Activated CD4-positive, alpha-beta T cell treated with anti-CD3 and anti-CD28 coated beads, Interleukin-2, amount 50 U/mL, for 16 hours (primary cell): ENCODE measurements around the gene RBMY1F.
"Not testable (repeated sequence)": the region's sequence is repeated elsewhere in the genome, so short reads cannot be mapped to it uniquely, and the experiment has no call there.

ENCODE experiments used
- DNase-seq: peaks from one replicate; pipeline ENCODE4 v3.0.0-alpha.2; 2020

RBMY1F gene

DNA sequence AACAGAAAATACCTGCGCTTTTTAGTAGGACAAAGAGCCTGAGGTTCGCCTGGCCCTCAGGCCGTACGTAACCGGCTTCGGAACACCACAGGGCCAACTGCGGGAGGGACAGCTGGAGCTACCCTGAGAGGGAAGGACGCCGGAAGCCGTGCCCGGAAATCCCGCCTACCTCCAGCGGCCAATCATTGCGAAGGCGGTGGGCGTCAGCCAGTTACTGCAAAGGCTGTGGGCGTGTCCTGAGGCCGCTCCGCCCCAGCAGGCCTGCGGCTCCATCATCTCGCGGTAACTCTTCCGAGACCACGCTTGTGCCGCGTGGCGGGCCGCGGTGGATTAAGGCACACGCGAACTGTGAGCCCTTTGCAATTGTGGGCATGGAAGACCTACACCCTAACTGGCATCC is at the start of gene RBMY1F:
Gene RBMY1F, minus strand, starts transcription at position 101 of the 400 bp plus-strand sequence. CDS start 1,954 bp downstream, outside the sequence.
- DNase-seq: not testable (repeated sequence)

DNA sequence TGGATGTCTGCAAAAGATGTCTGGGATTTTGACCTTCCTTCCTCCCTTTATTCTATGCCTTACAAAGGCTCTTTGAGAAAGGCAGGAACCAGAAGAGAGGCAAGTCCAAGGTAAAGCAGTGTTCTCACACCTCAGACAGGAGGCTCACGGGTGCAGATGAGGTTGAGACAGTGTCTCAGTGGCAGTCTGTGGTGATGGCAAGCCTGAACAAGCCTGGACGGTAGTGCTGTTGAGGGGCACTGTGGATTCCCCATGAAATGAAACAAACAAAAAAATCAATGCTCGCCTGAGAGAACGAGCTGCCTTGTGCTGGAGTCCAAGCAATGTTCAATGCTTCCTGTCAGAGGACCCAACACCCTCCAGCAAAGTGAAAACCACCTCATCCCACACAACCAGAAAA is 31.6 kb downstream of the RBMY1F start:
- DNase-seq: not testable (repeated sequence)

DNA sequence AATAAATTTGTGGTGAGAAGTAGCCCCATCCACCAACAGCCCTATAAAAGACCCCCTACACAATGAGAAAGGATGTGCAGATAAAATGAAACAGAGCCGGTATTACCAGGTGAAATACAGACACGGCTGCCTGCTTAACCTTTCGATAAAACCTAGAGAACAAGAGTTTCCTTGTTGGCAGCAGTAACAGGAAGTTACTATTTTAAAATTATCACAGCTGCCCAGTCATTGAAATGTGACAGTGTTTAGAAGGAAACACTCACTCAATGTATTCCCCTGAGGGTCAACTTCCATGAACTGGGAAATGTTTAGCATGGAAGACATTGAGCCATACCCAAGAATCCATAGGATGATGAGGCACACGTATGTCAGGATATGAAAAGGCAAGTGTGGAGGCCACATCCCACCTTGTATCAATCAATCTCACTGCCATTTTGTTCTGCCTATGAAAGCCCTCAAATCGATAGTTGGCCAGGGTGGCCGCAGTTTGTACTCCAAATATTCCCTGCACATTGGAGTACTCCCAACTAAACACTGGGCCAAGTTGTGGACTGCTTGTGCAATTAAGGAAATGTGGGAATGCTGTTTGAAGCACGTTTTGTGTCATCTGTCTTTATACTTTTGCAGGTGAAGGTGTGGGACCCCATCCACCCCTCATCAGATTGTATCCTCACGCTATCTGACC is 41.6 kb downstream of the RBMY1F start:
- DNase-seq: not testable (repeated sequence)

DNA sequence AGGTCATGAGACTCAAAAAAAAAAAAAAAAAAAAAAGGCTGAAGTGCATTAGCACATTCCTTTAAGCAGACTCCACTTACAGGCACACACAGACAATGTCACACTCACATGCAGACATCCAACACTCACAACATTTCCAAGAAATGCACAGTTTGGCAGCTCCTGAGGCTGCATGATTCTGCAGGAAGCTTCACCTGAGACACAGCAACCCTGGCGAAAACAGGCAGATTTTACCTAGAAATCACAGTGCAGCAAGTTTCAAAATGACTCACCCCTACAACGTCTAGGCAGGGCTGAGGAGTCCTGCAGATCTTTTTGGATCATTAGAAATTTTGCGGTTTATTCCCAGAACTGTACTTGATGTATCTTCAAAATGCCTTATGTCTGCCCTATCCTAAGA is 48.0 kb downstream of the RBMY1F start:
- DNase-seq: not testable (repeated sequence)

DNA sequence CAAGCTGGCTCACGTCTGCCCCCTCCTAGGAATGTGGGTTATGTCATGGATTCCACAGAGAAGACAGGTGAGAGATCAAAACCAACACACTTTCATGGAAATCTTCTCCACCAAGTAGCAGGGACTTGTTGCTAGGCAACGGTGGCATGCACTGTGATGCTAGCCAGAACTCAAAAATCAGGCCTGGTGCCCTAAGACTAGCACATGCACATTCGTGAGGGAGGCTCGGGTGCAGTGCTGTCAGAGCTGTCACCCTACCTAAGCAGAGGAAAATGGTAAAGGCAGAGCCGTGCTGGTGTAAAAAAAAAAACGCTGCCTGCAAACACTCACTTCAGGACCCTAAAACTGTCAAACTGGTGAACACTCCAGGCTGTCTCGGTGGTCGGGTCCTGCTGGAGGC is 52.2 kb downstream of the RBMY1F start:
- DNase-seq: not testable (repeated sequence)
